HEK293T (cell line): ENCODE results near the gene LRRC57.

Experiments used
- ARNT ChIP-seq: fragments of 450-650 bp; IDR thresholded peaks from 2 replicates; pipeline ENCODE4 v1.6.1; 2017; ENCODE audit warnings: mild to moderate bottlenecking
- ELF4 ChIP-seq: fragments of 450-650 bp; IDR thresholded peaks from 2 replicates; pipeline ENCODE4 v1.6.1; 2017; ENCODE audit warnings: antibody characterized with exemption
- HDGF ChIP-seq: fragments of 450-650 bp; IDR thresholded peaks from 2 replicates; pipeline ENCODE4 v1.6.1; 2017; ENCODE audit warnings: antibody characterized with exemption, borderline replicate concordance

DNA sequence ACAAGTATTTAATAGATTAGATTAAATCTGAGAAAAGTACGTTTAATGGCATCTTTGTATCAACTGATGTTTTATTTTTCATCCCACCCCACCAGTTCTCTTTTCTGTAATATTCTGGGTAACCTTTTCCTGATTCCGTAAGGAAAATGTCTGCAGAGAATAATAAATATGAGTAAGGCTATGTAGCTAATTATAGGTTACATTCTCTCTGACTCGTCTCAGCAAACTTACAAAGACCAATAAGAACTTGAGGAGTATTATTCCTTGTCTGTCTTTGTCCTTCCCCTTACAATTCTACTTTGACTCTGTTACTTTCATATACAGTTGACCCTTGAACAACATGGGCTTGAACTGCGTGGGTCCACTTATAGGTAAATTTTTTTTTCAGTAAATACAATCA lies 41.1 kb downstream of the LRRC57 start:
- no peak for TF ChIP-seq ELF4
- TF ChIP-seq HDGF: no peak
- TF ChIP-seq ARNT: no peak
